HEK293 (cell line): ENCODE results near the gene OR2A5.

Experiments used
- CTCF ChIA-PET: fragments of 350-600 bp; formaldehyde crosslinking; extraction: SDS; loops from one replicate; lab custom pipeline; 2021; ENCODE audit warnings: antibody characterized with exemption; lab: Yijun Ruan, JAX
- POLR2A ChIA-PET: fragments of 300-600 bp; formaldehyde crosslinking; extraction: SDS; loops from one replicate; lab custom pipeline; 2020; ENCODE audit warnings: antibody characterized with exemption, inconsistent platforms; lab: Yijun Ruan, JAX
- H3K27ac ChIP-seq: fragments of 200-500 bp; sonication (Bioruptor generic); 2 replicates; pipeline ENCODE4 v1.5.1; 2014; ENCODE audit warnings: low read depth, low read length, control low read depth, inconsistent platforms; ENCODE audit errors: extremely low read depth
- H3K36me3 ChIP-seq, 2 experiments: fragments of 200-500 bp in 1 of 2; sonication (Bioruptor generic) in 1 of 2; 1 replicate in 1 of 2; 2 replicates in 1 of 2; pipeline ENCODE4 v1.5.1; 2014 to 2017; ENCODE audit warnings: inconsistent platforms in 2 of 2, low read length in 2 of 2; ENCODE audit not compliant: control insufficient read depth in 2 of 2, insufficient read depth in 1 of 2
- H3K4me1 ChIP-seq: fragments of 200-500 bp; sonication (Bioruptor generic); 2 replicates; pipeline ENCODE4 v1.5.1; 2014; ENCODE audit warnings: mild to moderate bottlenecking, low read length, inconsistent platforms; ENCODE audit not compliant: control insufficient read depth, insufficient read depth
- H3K4me3 ChIP-seq: 2 replicates; pipeline ENCODE4 v1.5.1; 2011; ENCODE audit warnings: low read depth, mild to moderate bottlenecking, control low read depth, low read length, moderate library complexity
- H3K9me3 ChIP-seq: fragments of 200-500 bp; sonication (Bioruptor generic); 2 replicates; pipeline ENCODE4 v1.5.1; 2014; ENCODE audit warnings: low read depth, low read length, inconsistent platforms; ENCODE audit not compliant: control insufficient read depth, insufficient read depth
- HIC1 ChIP-seq: fragments of 450-650 bp; formaldehyde crosslinking; IDR thresholded peaks from 2 replicates; pipeline ENCODE4 v1.5.1; 2016; ENCODE audit warnings: missing biosample characterization, missing genetic modification characterization
- IKZF3 ChIP-seq: fragments of 450-650 bp; IDR thresholded peaks from 2 replicates; pipeline ENCODE4 v1.5.0; 2018; ENCODE audit warnings: missing biosample characterization, mild to moderate bottlenecking, missing genetic modification characterization, moderate library complexity
- PRDM2 ChIP-seq: fragments of 450-650 bp; formaldehyde crosslinking; IDR thresholded peaks from 2 replicates; pipeline ENCODE4 v1.5.1; 2016; ENCODE audit warnings: missing biosample characterization, missing genetic modification characterization, borderline replicate concordance
- PRDM6 ChIP-seq: fragments of 450-650 bp; formaldehyde crosslinking; IDR thresholded peaks from 2 replicates; pipeline ENCODE4 v1.5.1; 2017; ENCODE audit warnings: missing biosample characterization, missing genetic modification characterization
- ZBTB21 ChIP-seq: fragments of 450-650 bp; formaldehyde crosslinking; IDR thresholded peaks from 2 replicates; pipeline ENCODE4 v1.5.1; 2017; ENCODE audit warnings: missing biosample characterization, missing genetic modification characterization
- ZNF10 ChIP-seq: fragments of 450-650 bp; formaldehyde crosslinking; IDR thresholded peaks from 2 replicates; pipeline ENCODE4 v1.5.1; 2017; ENCODE audit warnings: missing biosample characterization, missing genetic modification characterization
- ZNF146 ChIP-seq: fragments of 450-650 bp; formaldehyde crosslinking; IDR thresholded peaks from 2 replicates; pipeline ENCODE4 v1.5.1; 2016; ENCODE audit warnings: missing biosample characterization, missing genetic modification characterization
- ZNF16 ChIP-seq: fragments of 450-650 bp; formaldehyde crosslinking; IDR thresholded peaks from 2 replicates; pipeline ENCODE4 v1.5.1; 2016; ENCODE audit warnings: low read depth, missing biosample characterization, missing genetic modification characterization
- ZNF175 ChIP-seq: fragments of 450-650 bp; formaldehyde crosslinking; IDR thresholded peaks from 2 replicates; pipeline ENCODE4 v1.5.1; 2016; ENCODE audit warnings: missing biosample characterization, missing genetic modification characterization
- ZNF239 ChIP-seq: fragments of 450-650 bp; formaldehyde crosslinking; IDR thresholded peaks from 2 replicates; pipeline ENCODE4 v1.5.1; 2016; ENCODE audit warnings: missing biosample characterization, missing genetic modification characterization
- ZNF488 ChIP-seq: fragments of 450-650 bp; formaldehyde crosslinking; IDR thresholded peaks from 2 replicates; pipeline ENCODE4 v1.5.1; 2016; ENCODE audit warnings: missing biosample characterization, missing genetic modification characterization
- ZNF692 ChIP-seq: fragments of 450-650 bp; formaldehyde crosslinking; IDR thresholded peaks from 2 replicates; pipeline ENCODE4 v1.5.1; 2016; ENCODE audit warnings: missing biosample characterization, missing genetic modification characterization
- ZNF791 ChIP-seq: fragments of 450-650 bp; formaldehyde crosslinking; IDR thresholded peaks from 2 replicates; pipeline ENCODE4 v1.5.1; 2016; ENCODE audit warnings: missing biosample characterization, missing genetic modification characterization

Gene OR2A5

GRCh38 chr7:144035385-144035784, 13.4 kb upstream of the OR2A5 start (continued):
- TF ChIP-seq ZNF488 (tag by site-specific recombination) = no peak
- TF ChIP-seq ZBTB21 (tag by site-specific recombination) = no peak
- no peak for TF ChIP-seq ZNF16
- no peak for TF ChIP-seq ZNF239 (tag by site-specific recombination)

GRCh38 chr7:144036302-144036885, 12.4 kb upstream of the OR2A5 start:
- no peaks in the 10 kb centered on the region for H3K4me1 ChIP-seq
- no peak overlapping the region for H3K4me3 ChIP-seq
- CTCF ChIA-PET = interaction anchor here (1.1 kb wide), 1 partner anchor 9 kb away, joined by 3 read pairs; no protein-coding TSS in a partner anchor
- H3K36me3 ChIP-seq = no peaks in the 10 kb centered on the region
- no peaks in the 10 kb centered on the region for H3K9me3 ChIP-seq
- no peak overlapping the region for H3K27ac ChIP-seq
- no peak for TF ChIP-seq ZNF791 (tag by site-specific recombination)
- TF ChIP-seq ZNF10 (tag by site-specific recombination) = no peak
- no peak for TF ChIP-seq PRDM6
- TF ChIP-seq PRDM2 (tag by site-specific recombination) = no peak
- no peak for TF ChIP-seq IKZF3 (tag by site-specific recombination)
- TF ChIP-seq ZNF692 (tag by site-specific recombination) = no peak
- TF ChIP-seq ZNF175 = no peak
- no peak for TF ChIP-seq ZNF239 (tag by site-specific recombination)
- no peak for TF ChIP-seq ZNF146
- TF ChIP-seq HIC1 = no peak
- TF ChIP-seq, all 188 proteins: peak for 0
- POLR2A ChIA-PET = no interaction called here
